Measurements from ENCODE around the gene LCN15. TPM values are rescaled to one million over a fixed set of nuclear protein-coding genes. Genes with fewer than 3 reads are reported as not detected.
"Not testable (repeated sequence)": the region's sequence is repeated elsewhere in the genome, so short reads cannot be mapped to it uniquely, and the experiment has no call there.

Gene LCN15
- total and polyA plus RNA-seq, 2 of the 4 experiments (the other 2 are of a cell fraction), result not detected

GRCh38 chr9:136803009-136803550 lies 38.8 kb upstream of the LCN15 start:
- H2AFZ ChIP-seq (replicated peaks; ENCODE audit: low read length, poor library complexity); CTCF ChIA-PET; H3K9me1 ChIP-seq (ENCODE audit: insufficient read depth, low read length); H4K91ac ChIP-seq (ENCODE audit: insufficient read depth, low read depth, low read length); H3K18ac ChIP-seq (ENCODE audit: low read depth, low read length); H3K4me2 ChIP-seq (ENCODE audit: low read depth, low read length); H3K14ac ChIP-seq (replicated peaks; ENCODE audit: low read depth, low read length); DNase-seq; intact Hi-C loops (cut with micrococcal nuclease); H3K56ac ChIP-seq (ENCODE audit: extremely low read depth, insufficient read depth, low read length); H2BK15ac ChIP-seq (ENCODE audit: low read depth, low read length); H3K23ac ChIP-seq (ENCODE audit: low read depth, low read length); H3K36me3 ChIP-seq (ENCODE audit: control insufficient read depth, insufficient read depth, low read length); POLR2A ChIA-PET (ENCODE audit: unreplicated experiment); H4K5ac ChIP-seq (ENCODE audit: low read depth, low read length); H2AK9ac ChIP-seq (replicated peaks; ENCODE audit: low read depth, low read length, poor library complexity); H4K8ac ChIP-seq (ENCODE audit: low read depth in 2 of 2, low read length in 2 of 2); H3K9me3 ChIP-seq (ENCODE audit: control insufficient read depth, insufficient read depth, low read length); dilution Hi-C loops (cut with HindIII; ENCODE audit: low sequenced_read_pairs, unreplicated experiment); H3K4ac ChIP-seq (ENCODE audit: low read depth, low read length); H4K20me1 ChIP-seq (ENCODE audit: insufficient read depth, low read length); H3K27ac ChIP-seq (ENCODE audit: insufficient read depth, low read length); H2AK5ac ChIP-seq (ENCODE audit: low read depth, low read length); H2BK20ac ChIP-seq (ENCODE audit: low read depth, low read length); H2BK5ac ChIP-seq (ENCODE audit: low read depth, low read length, poor library complexity, severe bottlenecking); H3K4me3 ChIP-seq (ENCODE audit: insufficient read depth, low read depth, low read length); in situ Hi-C loops (cut with MboI; ENCODE audit: low sequenced_read_pairs); BruUV-seq (replicated peaks); ATAC-seq (ENCODE audit: low read depth); H3K9ac ChIP-seq (ENCODE audit: low read depth, low read length); H2BK120ac ChIP-seq (ENCODE audit: low read depth, low read length): not testable (repeated sequence)
- peaks cover 13% of the 10 kb centered on the region for H3K4me1 ChIP-seq (ENCODE audit: control insufficient read depth, insufficient read depth, low read length)
- H3K79me1 ChIP-seq (ENCODE audit: low read depth in 1 of 2, low read length in 2 of 2), result peaks cover 6 to 11% of the 10 kb centered on the region in 2 experiments; a peak in 3 of 4 replicates
- WGBS, 2 experiments (ENCODE audit: extremely low coverage in 2 of 2, insufficient read length in 1 of 2), result 83% methylated on average over 2 of the region's 9 CpGs; no CpG with 5 or more reads in 1 of the 2 experiments
- H3K27me3 ChIP-seq (ENCODE audit: control insufficient read depth, insufficient read depth, low read length), result peaks cover 33% of the 10 kb centered on the region

Measured in IMR-90 (cell line).